ENCODE measurements around the gene GAK.

The GAK gene

DNA sequence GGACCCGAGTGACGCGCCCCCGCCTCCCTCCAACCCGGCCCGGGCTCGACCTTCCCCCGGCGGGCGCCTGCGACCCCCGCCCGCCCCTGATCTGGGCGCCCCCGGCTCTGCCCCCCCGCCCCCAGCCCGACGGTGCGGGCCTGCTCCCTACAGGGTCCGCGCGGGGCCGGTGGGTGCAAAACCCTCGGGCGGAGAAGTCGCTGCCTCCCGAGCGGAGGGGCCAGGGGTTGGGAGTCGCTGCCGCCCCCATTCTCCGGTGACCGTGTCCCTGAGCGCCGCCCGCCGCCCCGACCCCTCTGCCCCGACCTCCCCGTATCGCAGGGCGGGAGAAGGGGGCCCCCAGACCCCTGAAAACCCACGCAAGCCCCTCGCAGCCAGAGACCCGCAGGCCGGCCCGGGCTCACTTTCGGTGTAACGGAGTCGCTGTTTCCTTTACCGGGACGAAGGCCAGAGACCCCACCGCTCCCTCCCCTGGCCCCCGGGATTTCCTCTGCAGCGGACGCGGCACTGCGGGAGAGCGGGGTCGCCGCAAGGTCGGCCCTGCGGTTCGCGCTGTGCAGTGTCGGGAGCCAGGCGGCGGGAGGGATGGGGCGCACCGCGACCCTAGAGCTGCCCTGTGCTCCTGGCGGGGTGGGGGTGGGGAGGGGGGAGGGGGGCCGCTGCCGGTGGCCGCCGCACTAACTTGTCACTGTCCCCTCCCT lies 105.5 kb downstream of the GAK start:
- DNase-seq, result peak; percentile 67

GRCh38 chr4:825971-826330 lies 106.2 kb downstream of the GAK start, which contains the start of gene CPLX1:
Gene CPLX1 (minus strand): TSS chr4:826129. CDS start chr4:824522, 1,607 bp downstream.
- peak; percentile 95 for DNase-seq

DNA sequence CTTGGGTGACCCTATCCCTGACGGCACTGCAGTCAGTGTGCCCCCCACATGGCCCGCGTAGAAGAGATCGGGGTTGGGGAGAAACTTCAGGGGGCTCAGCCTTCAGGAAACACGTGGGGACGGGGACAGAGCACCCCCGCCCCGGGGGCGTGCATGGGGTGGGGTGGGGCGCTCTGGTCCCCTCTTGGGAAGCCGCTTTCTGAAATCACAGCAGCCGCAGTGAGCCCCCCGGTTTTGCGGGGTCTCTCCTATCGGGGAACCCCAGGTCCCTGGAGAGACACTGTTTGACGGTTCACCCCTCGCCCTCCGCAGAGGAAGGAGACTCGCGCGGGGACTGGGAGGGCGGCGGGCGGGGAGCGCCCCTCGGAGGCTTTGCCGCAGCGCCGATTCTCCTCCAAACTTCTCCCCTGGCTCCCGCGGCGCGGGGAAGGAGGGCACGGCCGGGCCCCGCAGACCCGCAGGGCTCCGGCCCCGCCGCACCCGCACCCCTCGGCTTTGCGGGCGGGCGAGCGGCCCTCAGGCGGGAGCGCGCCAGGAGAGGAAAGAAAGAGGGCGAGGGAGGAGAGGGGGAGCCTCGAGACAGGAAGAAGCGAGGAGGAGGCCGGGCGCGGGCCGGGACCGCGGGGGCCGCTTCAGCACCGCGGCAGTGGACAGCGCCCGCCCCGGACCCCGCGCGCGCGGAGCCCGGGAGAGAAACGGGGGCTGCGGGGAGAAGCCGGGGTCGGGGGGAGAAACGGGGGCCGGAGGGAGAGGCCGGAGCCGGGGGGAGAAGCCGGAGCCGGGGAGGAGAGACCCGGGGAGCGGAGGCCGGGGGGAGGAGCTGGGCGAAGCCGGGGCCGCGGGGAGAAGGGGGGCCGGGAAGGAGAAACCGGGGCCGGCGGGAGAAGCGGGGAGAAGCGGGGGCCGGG lies 106.8 kb downstream of the GAK start:
- peak; percentile 80 for DNase-seq

DNA sequence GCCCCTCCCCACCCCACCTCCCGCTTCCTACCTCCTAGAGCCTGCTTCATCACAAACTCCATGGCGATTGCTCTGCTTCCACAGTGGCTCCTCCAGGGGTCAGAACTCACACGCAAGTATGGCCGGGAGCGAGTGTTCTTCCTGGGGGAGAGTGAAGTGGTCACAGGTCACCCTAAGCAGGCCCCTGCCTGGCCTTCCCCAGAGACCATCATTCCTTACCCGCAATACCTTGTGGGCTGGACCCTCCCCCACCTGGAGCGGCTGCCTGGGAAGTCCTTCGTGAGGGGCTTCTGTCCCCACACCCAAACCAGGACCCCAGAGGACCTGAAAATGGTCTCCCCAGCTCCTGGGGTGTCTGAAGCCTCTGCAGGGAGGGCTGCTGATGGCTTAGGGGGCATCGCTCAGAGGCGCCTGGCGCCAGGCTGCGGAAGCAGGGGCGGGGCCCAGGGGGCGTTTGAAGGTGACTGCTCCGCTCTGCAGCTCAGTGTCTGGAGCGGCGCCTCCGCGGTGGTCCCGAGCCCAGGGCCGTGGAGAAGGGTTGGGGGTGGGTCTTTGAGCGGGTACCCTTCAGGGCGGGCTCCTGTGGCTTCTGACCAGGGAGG lies 107.6 kb downstream of the GAK start:
- no peak for DNase-seq

GRCh38 chr4:823761-824460 lies 108.2 kb downstream of the GAK start:
- no peak for DNase-seq

GRCh38 chr4:823176-823760 lies 108.8 kb downstream of the GAK start:
- no peak for DNase-seq

DNA sequence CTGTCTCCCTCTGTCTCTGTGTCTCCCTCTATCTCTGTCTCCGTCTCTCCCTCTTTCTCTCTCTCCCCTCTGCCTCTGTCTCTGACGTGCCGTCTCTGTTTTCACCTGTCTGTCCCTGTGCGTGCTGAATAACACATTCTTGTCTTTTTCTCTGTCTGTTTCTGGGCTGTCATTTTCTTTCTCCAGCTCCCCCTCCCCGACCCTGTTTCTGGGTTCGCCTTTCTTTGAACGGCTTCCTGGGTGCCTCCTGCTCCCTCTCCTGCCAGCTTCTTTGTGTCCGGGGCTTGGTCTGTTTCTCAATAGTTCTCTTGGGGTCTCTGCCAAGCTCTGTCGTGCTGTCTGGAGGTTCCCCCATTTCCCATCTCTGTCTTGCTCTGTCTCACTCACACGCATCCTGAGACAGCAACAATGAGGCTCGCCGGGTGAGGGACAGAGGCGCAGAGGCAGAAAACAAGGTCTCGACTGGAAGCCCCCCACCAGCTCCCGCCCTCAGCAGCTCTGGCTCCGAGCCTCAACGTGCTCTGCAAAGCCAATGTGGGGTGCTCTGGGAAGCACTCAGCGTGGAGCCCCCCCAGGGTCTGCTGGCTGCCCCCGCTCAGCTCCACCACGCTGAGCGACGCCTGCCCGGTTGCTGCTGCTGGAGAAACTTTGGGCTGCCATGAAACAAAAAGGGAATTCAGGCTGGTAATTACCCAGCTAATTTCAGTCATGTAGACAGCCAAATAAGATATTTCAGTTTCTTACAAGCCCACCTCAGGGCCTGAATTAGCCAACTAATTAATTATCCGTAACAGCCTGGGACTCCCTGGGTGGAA lies 109.5 kb downstream of the GAK start:
- DNase-seq, result no peak

GRCh38 chr4:821631-822030 lies 110.5 kb downstream of the GAK start:
- no peak for DNase-seq

GRCh38 chr4:821181-821591 lies 110.9 kb downstream of the GAK start:
- no peak for DNase-seq

GRCh38 chr4:820230-821172 lies 111.6 kb downstream of the GAK start:
- no peak for DNase-seq

GRCh38 chr4:819401-820229 lies 112.5 kb downstream of the GAK start:
- no peak for DNase-seq

GRCh38 chr4:818106-818921 lies 113.8 kb downstream of the GAK start:
- no peak for DNase-seq

DNA sequence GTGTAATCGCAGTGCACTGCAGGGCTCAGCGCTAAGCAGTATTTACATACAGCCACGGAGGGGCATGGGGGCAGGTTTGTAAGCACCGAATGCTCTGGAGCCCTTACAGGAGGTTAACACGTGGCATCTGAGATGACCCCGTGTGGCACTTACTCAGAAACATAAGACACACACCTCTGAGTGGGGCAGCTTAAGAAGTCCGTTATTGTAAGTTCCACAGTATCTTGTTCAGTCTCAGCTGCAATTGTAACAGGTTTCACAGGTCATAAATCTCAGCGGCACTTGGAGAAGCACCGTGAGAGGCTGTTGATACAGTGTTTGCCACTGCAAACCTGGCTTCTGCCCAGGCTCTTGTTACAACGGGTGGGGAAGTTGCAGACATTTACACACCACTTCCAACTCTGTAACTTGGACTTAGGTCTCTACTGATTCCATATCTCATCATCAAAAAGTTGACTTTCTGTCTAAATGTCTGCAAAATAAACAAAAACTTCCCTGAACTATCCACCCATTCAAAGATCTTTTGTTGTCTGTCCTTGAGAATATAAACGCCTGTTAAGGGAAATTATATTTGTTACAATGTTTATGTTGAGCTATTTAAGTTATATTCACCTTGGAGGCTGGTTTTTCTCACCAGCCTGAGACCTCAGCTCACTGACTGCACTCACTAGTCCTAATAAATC lies 116.5 kb downstream of the GAK start:
- peak; percentile 38 for DNase-seq

- DNase-seq, result no peak
Observed at GRCh38 chr4:814312-814850, 117.7 kb downstream of the GAK start.

GRCh38 chr4:813900-814299 lies 118.2 kb downstream of the GAK start:
- no peak for DNase-seq

GRCh38 chr4:808860-809570 lies 123.1 kb downstream of the GAK start:
- DNase-seq, result no peak

GRCh38 chr4:807792-808191 lies 124.3 kb downstream of the GAK start:
- DNase-seq, result no peak

Measured in DMS53 (cell line).